ENCODE measurements around the gene PIGU. TPM values are rescaled to one million over a fixed set of nuclear protein-coding genes. Genes with fewer than 3 reads are reported as not detected.
A peak's percentile ranks its signal among the peaks of the same experiment; 100 is the strongest.
"Not testable (repeated sequence)": the region's sequence is repeated elsewhere in the genome, so short reads cannot be mapped to it uniquely, and the experiment has no call there.

Gene PIGU
- total RNA-seq, 4 donors from 2014 or later: 5.1 to 16.4 (median 8.5) TPM

DNA sequence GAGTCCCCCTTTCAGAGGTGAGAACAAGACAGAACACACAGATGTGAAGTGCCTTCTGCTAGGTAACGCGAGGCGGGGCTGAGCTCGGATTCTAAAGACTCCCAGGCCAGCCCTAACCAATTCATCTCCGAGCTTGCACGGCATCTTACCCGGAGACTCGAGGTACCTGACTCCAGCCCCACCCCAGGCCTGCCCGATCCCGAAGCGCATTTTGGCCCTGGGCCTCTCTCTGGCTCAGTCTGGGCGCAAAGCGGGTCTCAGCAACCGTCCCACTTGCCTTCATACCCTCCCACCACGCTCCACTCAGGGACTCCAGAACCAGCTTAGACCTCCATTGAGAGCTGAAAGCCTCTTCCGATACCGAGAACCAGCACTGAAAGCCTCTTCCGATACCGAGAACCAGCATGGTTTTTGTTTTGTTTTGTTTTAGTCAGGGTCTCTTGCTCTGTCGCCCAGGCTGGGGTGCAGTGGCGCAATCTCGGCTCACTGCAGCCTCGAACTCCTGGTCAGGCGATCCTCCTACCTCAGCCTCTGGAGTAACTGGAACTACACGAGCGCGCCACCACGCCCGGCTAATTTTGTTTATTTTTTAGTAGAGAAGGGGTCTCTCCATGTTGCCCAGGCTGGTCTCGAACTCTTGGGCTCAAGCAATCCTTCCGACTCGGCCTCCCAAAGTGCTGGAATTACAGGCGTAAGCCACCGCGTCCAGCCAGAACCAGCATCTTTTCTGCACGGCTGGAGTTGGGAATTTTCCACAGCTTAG, 161.2 kb downstream of the PIGU start:
- intact Hi-C loops (cut with DNase I; ENCODE audit: low total_unique reads): no loop called here
- 4 to 15% methylated on average over 36 of the region's 36 CpGs for WGBS, 2 donors
- peak; percentile 70 to 90 for DNase-seq (ENCODE audit: low spot score in 2 of 2)
- peak overlapping the region; percentile 82 for H3K4me3 ChIP-seq (ENCODE audit: low read depth, poor library complexity, severe bottlenecking)
- no peak for TF ChIP-seq POLR2A (IDR thresholded peaks at IDR 0.05)
- TF ChIP-seq, protein P1, sequence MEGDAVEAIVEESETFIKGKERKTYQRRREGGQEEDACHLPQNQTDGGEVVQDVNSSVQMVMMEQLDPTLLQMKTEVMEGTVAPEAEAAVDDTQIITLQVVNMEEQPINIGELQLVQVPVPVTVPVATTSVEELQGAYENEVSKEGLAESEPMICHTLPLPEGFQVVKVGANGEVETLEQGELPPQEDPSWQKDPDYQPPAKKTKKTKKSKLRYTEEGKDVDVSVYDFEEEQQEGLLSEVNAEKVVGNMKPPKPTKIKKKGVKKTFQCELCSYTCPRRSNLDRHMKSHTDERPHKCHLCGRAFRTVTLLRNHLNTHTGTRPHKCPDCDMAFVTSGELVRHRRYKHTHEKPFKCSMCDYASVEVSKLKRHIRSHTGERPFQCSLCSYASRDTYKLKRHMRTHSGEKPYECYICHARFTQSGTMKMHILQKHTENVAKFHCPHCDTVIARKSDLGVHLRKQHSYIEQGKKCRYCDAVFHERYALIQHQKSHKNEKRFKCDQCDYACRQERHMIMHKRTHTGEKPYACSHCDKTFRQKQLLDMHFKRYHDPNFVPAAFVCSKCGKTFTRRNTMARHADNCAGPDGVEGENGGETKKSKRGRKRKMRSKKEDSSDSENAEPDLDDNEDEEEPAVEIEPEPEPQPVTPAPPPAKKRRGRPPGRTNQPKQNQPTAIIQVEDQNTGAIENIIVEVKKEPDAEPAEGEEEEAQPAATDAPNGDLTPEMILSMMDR (IDR thresholded peaks at IDR 0.05): no peak

DNA sequence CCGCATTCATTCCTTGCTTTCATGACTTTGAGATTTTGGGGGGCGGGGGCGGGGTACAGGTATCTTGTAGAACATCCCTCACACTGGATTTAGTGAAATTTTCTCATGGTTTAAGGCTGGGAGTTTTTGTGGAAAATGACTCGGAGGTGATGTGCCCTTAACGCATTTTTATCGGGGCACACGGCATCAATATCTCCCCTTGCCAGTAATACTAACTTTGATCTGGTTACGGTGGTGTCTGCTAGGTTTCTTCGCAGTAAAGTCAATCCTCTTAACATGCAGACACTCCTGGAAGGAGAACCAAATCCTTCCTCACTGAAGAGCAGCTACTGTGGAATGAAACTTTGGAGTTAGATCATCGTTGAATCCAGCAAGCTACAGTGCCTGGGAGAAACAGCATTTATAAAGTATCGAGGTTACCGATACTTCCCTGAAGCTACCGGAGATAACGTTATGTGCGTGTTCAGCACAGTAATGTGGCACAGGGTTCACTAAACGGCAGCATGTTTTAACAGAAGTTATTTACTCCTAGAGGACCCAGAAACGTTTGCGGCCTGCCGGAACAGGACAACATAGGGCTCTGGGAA, 161.9 kb downstream of the PIGU start:
- 27 to 33% methylated on average over 19 of the region's 19 CpGs for WGBS, 2 donors
- no peak for DNase-seq (ENCODE audit: low spot score in 2 of 2)
- no peak overlapping the region for H3K4me3 ChIP-seq (ENCODE audit: low read depth, poor library complexity, severe bottlenecking)
- TF ChIP-seq, protein P1 (IDR thresholded peaks at IDR 0.05): no peak
- TF ChIP-seq POLR2A (IDR thresholded peaks at IDR 0.05): no peak
- intact Hi-C loops (cut with DNase I; ENCODE audit: low total_unique reads): no loop called here

DNA sequence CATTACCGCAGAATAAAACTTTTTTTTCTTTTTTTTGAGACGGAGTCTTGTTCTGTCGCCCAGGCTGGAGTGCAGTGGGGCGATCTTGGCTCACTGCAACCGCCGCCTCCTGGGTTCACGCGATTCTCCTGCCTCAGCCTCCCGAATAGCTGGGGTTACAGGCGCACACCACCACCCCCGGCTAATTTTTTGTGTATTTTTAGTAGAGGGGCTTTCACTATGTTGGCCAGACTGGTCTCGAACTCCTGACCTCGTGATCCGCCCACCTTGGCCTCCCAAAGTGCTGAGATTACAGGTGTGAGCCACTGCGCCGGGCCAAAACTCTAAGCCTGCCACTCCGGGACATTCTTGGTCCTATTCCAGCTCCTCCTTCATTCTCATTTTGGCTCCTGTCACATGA, 162.9 kb downstream of the PIGU start:
- 80 to 84% methylated on average over 17 of the region's 17 CpGs for WGBS, 2 donors
- H3K4me3 ChIP-seq (ENCODE audit: low read depth, poor library complexity, severe bottlenecking); intact Hi-C loops (cut with DNase I; ENCODE audit: low total_unique reads): not testable (repeated sequence)
- DNase-seq (ENCODE audit: low spot score in 2 of 2): peak in 1 of 2 donors; percentile 62

DNA sequence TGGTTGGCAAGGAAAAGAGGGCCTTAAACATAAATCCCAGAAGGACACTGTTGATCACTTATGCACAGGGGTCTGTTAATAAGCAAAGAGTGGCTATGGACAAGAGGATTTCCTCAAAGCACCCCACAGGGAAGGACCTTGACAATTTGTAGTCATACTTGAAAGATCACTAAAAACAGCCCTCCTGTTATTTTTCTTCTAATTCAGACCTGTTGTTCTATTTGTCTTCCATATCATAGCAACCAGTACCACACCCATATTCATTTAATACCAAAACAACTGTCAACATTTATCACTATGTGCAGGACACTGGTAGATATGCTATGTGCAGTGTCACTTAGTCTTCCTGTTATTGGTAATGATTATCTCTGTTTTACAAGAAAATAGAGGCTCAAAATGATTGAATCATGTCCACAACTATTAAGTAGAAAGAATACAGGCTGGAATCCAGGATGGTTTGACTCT, 163.9 kb downstream of the PIGU start:
- H3K4me3 ChIP-seq (ENCODE audit: low read depth, poor library complexity, severe bottlenecking): no peak overlapping the region
- intact Hi-C loops (cut with DNase I; ENCODE audit: low total_unique reads): no loop called here
- no peak for DNase-seq (ENCODE audit: low spot score in 2 of 2)
- TF ChIP-seq, protein P1 (IDR thresholded peaks at IDR 0.05): no peak
- TF ChIP-seq POLR2A (IDR thresholded peaks at IDR 0.05): no peak

DNA sequence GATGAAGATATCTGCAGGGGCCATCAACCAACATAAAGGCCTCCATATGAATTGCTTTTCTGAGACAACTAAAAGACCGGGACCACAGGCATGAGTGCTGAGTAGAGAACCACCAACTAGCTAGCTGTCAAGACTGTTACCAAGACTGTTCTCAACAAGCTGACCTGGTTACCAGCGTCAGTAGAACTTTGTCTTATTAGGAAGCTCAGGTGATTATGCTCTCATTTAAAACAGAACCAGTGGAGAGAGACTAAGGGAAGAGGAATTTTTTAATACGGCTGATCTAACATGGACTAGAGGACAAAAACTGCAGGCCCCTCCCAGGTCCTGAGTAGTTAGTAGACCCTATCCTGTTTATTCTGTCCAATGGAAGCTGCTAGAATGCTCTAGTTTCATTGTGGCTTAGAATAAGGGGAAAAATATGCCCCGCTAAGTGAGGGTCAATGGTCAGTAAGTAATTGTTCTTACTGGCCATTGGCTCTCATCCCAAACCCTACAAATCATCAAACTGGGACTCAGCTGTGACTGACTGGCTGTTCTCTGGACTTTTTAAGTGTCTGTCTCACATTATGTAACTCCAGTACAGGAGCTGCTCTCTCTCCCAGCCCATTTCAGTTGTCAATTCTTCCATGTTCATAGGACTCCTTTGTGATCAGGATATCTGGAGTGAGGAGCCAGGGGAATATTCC, 164.5 kb downstream of the PIGU start:
- no peak overlapping the region for H3K4me3 ChIP-seq (ENCODE audit: low read depth, poor library complexity, severe bottlenecking)
- no peak for DNase-seq (ENCODE audit: low spot score in 2 of 2)
- intact Hi-C loops (cut with DNase I; ENCODE audit: low total_unique reads): no loop called here
- WGBS, 2 donors: 78 to 81% methylated on average over 4 of the region's 4 CpGs
- no peak for TF ChIP-seq POLR2A (IDR thresholded peaks at IDR 0.05)
- TF ChIP-seq, protein P1 (IDR thresholded peaks at IDR 0.05): no peak

DNA sequence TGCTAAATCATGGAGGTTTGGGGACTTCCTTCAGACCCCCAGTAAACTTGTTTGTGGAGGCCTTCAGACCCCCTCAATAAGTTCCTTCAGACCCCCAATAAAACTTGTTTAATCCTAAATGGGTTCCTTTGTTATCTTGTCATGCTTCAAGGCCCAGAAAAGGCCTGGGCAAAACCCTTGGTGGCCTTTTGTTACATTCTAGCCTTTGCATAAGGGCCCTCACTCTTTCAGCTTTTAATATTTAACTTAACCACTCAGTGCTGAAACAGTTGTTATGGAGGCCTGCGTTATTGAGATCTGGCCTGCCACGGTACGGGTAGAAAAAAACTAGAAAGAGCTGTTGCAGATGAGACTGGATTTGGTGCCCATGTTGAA, 165.0 kb downstream of the PIGU start:
- intact Hi-C loops (cut with DNase I; ENCODE audit: low total_unique reads): no loop called here
- no peak overlapping the region for H3K4me3 ChIP-seq (ENCODE audit: low read depth, poor library complexity, severe bottlenecking)
- no peak for TF ChIP-seq POLR2A (IDR thresholded peaks at IDR 0.05)
- TF ChIP-seq, protein P1 (IDR thresholded peaks at IDR 0.05): no peak
- DNase-seq (ENCODE audit: low spot score in 2 of 2): no peak
- WGBS, 2 donors: 92 to 93% methylated on average over 3 of the region's 3 CpGs

Data from lower leg skin (tissue), 4 donors.